AG04449 (cell line): ENCODE measurements around the gene NAALADL2.

Experiments
- CTCF ChIA-PET: fragments of 350-600 bp; formaldehyde crosslinking; extraction: SDS; loops from one replicate; lab custom pipeline; 2021; ENCODE audit warnings: antibody characterized with exemption; lab: Yijun Ruan, JAX
- POLR2A ChIA-PET: fragments of 400-600, 350-600 bp; formaldehyde crosslinking; extraction: SDS; loops from one replicate; lab custom pipeline; 2020; ENCODE audit warnings: antibody characterized with exemption, inconsistent platforms; lab: Yijun Ruan, JAX
- DNase-seq: peaks from one replicate; pipeline ENCODE4 v3.0.0-alpha.2; 2010; ENCODE audit warnings: low read depth, low spot score
- H3K4me3 ChIP-seq: 2 replicates; pipeline ENCODE4 v1.5.1; 2011; ENCODE audit warnings: low read depth, mild to moderate bottlenecking, control low read depth, low read length
- TF ChIP-seq, protein P1 (sequence below): IDR thresholded peaks from one replicate; pipeline ENCODE4 v1.5.1; 2011; ENCODE audit warnings: mild to moderate bottlenecking, moderate library complexity, low read length, control low read depth, inconsistent platforms; ENCODE audit not compliant: insufficient read depth; ENCODE audit errors: missing control alignments

NAALADL2 gene

DNA sequence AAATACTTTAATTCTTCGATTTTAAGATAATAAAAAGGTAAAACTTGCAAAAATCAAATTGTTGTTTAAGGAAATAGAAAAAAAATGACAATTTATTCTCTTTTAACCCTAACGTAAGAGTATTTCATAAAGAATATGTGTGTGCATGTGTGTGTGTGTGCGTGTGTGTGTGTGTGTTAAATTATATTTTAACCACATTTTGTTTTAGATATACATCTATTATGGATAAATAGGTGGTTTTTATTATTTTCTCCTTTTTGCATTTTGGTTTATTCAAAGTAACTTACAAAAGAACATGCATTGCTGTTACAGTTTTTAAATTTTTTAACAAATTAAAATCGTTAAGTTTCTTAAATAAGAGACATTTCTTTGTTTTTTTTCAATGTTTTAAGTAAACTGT, 414.4 kb downstream of the NAALADL2 start:
- H3K4me3 ChIP-seq, result no peak overlapping the region
- no peak for DNase-seq
- TF ChIP-seq, protein P1, sequence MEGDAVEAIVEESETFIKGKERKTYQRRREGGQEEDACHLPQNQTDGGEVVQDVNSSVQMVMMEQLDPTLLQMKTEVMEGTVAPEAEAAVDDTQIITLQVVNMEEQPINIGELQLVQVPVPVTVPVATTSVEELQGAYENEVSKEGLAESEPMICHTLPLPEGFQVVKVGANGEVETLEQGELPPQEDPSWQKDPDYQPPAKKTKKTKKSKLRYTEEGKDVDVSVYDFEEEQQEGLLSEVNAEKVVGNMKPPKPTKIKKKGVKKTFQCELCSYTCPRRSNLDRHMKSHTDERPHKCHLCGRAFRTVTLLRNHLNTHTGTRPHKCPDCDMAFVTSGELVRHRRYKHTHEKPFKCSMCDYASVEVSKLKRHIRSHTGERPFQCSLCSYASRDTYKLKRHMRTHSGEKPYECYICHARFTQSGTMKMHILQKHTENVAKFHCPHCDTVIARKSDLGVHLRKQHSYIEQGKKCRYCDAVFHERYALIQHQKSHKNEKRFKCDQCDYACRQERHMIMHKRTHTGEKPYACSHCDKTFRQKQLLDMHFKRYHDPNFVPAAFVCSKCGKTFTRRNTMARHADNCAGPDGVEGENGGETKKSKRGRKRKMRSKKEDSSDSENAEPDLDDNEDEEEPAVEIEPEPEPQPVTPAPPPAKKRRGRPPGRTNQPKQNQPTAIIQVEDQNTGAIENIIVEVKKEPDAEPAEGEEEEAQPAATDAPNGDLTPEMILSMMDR, result no peak
- ChIA-PET CTCF (no interaction called here), POLR2A (no interaction called here)

DNA sequence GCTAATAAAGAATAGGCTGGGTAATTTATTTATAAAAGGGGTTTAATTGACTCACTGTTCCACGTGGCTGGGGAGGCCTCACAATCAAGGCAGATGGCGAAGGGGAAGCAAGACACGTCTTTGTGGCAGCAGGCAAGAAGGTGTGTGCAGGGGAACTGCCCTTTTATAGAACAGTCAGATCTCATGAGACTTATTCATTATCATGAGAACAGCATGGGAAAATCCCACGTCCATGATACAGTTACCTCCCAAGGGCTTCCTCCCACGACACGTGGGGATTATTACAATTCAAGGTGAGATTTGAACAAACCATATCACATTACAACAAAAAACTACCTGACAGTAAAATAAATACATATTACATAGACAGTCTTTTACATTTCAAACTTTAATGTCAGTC, 414.9 kb downstream of the NAALADL2 start:
- H3K4me3 ChIP-seq, result no peak overlapping the region
- DNase-seq, result no peak
- ChIA-PET POLR2A (no interaction called here), CTCF (no interaction called here)
- TF ChIP-seq, protein P1, result no peak

DNA sequence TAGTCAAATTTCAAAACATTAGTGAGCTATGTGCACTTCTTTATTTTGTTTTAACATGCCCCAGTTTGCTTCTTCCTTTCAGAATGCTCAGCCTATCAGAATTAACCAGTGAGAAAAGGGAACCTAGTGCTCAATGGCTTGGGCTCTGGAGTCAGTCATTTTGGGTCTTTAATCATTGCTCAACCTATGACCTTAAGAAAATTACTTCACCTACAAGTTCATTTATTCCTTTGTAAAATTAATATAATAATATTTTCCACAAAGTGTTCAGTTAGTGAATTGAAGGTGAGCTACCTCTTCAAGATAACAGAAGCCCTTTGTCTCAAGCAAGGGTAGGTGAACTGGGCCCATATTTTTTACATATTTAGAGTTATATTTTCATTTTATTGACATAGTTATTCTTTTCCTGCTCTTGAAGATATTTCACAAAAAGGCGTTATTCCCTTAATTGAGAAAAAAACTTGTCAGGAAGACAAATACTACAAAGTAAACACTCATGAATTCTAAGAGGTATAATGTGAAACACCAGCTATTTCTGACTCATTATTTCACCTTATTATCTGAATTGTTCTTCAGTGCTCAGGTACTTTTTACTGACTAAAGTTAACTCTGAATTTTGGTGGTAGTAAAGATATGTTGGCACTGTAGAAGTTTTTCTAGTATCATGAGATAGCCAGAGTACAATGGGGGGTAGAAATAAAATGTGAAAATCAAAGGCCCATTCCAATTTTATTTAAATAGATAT, 415.5 kb downstream of the NAALADL2 start:
- DNase-seq, result no peak
- H3K4me3 ChIP-seq, result no peak overlapping the region
- TF ChIP-seq, protein P1, result no peak
- POLR2A ChIA-PET, result interaction anchor here (0.5 kb wide), 1 partner anchor 274 kb away, joined by 3 read pairs; no protein-coding TSS in a partner anchor
- CTCF ChIA-PET, result no interaction called here

DNA sequence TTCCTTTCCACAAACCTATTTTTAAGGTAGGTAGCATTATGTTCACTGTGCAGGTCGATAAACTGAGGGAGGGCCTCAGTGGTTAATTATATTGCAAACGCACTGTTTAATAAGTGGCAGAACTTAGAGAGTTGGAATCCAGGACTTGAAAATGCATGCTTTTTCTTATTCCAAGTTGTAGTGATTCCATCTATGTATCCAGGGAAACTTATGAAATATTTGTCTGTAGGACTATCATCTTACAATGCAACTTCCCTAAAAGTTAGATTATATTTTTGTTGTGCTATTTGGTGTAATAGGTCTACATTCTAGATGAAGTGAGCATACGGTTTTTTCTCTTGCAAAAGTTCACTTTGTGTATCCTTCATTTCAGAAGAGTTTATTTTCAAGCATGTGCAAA, 419.5 kb downstream of the NAALADL2 start:
- ChIA-PET POLR2A (no interaction called here), CTCF (no interaction called here)
- no peak for DNase-seq
- TF ChIP-seq, protein P1, result no peak
- H3K4me3 ChIP-seq, result no peak overlapping the region

DNA sequence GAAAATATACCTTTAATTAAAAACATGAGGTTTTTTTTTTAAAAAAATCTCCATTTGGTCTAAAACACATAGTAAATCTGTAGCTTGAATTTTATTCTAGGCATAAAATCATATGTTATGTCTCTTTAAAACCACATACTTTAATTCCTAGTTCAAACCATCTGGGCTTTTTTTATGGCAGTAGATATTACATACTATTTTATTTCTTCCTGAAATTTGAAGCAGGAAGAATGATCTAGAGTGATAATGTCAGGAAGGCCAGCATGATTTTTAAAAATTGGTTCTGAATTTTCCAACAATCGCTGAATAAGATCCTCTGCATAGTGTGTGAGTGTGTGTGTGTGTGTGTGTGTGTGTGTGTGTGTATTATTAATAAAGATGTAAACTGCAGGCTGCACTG, 420.3 kb downstream of the NAALADL2 start:
- no peak overlapping the region for H3K4me3 ChIP-seq
- POLR2A ChIA-PET, result no interaction called here
- CTCF ChIA-PET, result no interaction called here
- TF ChIP-seq, protein P1, result no peak
- DNase-seq, result no peak

DNA sequence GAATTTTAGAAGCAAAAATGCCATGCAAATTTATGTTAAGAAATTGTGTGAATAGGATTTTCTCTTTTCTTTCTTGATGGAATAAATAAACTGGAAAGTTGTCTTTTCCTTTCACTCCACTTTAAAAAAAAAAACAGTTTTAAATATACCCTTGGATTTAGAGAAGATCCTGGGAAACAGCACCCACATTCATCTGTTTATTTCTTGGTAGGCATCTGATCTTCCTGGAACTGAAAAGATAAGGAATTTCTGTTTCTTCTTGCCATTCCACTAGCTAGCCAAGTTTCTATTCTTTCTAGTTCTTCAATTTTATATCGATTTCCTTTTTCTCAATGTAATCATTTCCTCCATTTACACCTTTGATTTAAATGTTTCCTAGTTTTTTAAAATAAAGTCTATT, 420.8 kb downstream of the NAALADL2 start:
- CTCF ChIA-PET, result no interaction called here
- TF ChIP-seq, protein P1, result no peak

More for the DNA sequence above, 420.8 kb downstream of the NAALADL2 start:
- H3K4me3 ChIP-seq, result no peak overlapping the region
- DNase-seq, result no peak
- POLR2A ChIA-PET, result no interaction called here
